Esophagus squamous epithelium (tissue), 5 donors: ENCODE measurements around the gene PARL. TPM values are rescaled to one million over a fixed set of nuclear protein-coding genes. Genes with fewer than 3 reads are reported as not detected.

Source experiments
- DNase-seq: peaks from one replicate; lab custom pipeline; 2025; lab: John Stamatoyannopoulos, UW
- H3K27ac ChIP-seq, 4 donors: fragments of 200-600 bp; sonication (generic); one replicate each; pipeline ENCODE4 v1.5.1; 2016 to 2019; ENCODE audit warnings: mild to moderate bottlenecking in 1 of 4
- H3K27me3 ChIP-seq, 4 donors: fragments of 200-600 bp; sonication (generic); 1 replicate in 3 of 4; 2 replicates in 1 of 4; pipeline versions ENCODE4 v1.5.1 to v1.6.0; 2017 to 2021; ENCODE audit warnings: antibody characterized with exemption in 1 of 4
- H3K36me3 ChIP-seq, 3 donors: fragments of 200-600 bp; sonication (generic); one replicate each; pipeline ENCODE4 v1.5.1; 2016 to 2019
- H3K4me1 ChIP-seq, 3 donors: fragments of 200-600 bp; sonication (generic); one replicate each; pipeline ENCODE4 v1.5.1; 2017 to 2019
- H3K4me3 ChIP-seq, 4 donors: fragments of 200-600 bp; sonication (generic); 1 replicate in 3 of 4; 2 replicates in 1 of 4; pipeline ENCODE4 v1.5.1; 2016 to 2019; ENCODE audit warnings: mild to moderate bottlenecking in 2 of 4, moderate library complexity in 1 of 4
- H3K9me3 ChIP-seq, 3 donors: fragments of 200-600 bp; sonication (generic); one replicate each; pipeline ENCODE4 v1.5.1; 2016 to 2019
- CTCF ChIP-seq, 6 experiments: fragments of 450-650 bp in 4 of 6; fragments of 200-600 bp in 2 of 6; sonication (generic) in 2 of 6; IDR thresholded peaks; one replicate each; pipeline ENCODE4 v1.5.1; 2016 to 2019; ENCODE audit warnings: antibody characterized with exemption in 6 of 6, mild to moderate bottlenecking in 4 of 6, moderate library complexity in 4 of 6
- POLR2A ChIP-seq, 4 donors: fragments of 450-650 bp; IDR thresholded peaks; one replicate each; pipeline ENCODE4 v1.6.1; 2017; ENCODE audit warnings: antibody characterized with exemption in 4 of 4, mild to moderate bottlenecking in 4 of 4, moderate library complexity in 3 of 4
- WGBS, 2 donors: methylation state at CpG; one replicate each; pipeline ENCODE4 v1.1.5; 2018; 5-methylcytosine and 5-hydroxymethylcytosine counted together
- intact Hi-C: fragments of 100-400 bp; cut with DNase I; formaldehyde crosslinking; loops from one replicate; pipeline ENCODE4 v1.15.0; 2022
- total RNA-seq, 4 donors: library from RNA; depleted of rRNA; stranded (reverse); fragments of >200 nt; gene quantifications; one replicate each; pipeline ENCODE4 v1.1.0, GENCODE V29; 2016
- donor health status: DM: yes; HTN: yes; CAD: no.

PARL gene
- total RNA-seq, 4 donors from 2014 or later: 23.3 to 45.0 (median 39.7) TPM

DNA sequence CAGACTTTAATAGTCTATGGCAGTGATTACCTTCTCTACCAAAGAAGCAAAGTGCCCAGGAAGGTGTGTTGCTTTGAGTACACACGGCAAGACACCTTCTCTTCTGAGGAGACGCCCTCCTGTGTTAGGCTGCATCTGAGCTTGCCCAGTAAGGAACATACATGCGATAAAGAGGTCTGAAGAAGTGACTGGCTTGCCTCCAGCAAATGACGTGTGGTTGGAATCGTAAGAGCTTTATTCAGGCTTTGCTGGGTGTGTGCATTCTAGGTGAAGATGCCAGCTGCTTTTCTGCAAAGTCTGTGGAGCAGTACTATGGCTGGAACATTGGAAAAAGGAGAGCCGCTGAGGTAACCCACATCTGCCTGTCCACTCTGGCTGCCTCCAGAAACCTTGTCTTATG is 81.7 kb downstream of the PARL start:
- Histone ChIP-seq H3K27ac (no peak overlapping the region), H3K4me3 (no peak overlapping the region), H3K4me1 (no peaks in the 10 kb centered on the region), H3K27me3 (no peaks in the 10 kb centered on the region), H3K9me3 (no peaks in the 10 kb centered on the region), H3K36me3 (peaks cover 31 to 100% (median 58%) of the 10 kb centered on the region in 3 donors)
- 55 to 81% methylated on average over 3 to 6 of the region's 6 CpGs for WGBS, 2 donors
- intact Hi-C loops: no loop called here
- no peak for DNase-seq
- TF ChIP-seq CTCF (IDR thresholded peaks at IDR 0.05): no peak
- no peak for TF ChIP-seq POLR2A (IDR thresholded peaks at IDR 0.05)

DNA sequence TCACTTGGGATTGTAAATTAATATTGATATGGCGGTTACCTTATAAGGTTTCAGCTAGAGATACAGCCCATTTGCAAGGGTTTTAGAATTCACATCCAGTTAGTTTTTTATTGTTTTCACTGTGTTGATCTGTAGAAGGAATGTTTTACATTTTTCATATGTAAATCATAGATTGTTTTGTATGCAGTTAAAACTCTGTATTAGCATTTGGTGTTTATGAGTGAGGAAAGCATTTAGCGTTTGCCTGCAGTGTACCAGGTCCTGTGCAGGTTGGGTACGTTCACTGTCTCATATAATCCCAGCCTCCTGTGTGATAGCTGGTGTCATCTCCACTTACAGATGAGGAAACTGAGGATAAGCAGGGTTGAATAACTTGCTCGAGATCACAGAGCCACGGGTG is 83.1 kb downstream of the PARL start:
- no peaks in the 10 kb centered on the region for H3K9me3 ChIP-seq
- TF ChIP-seq POLR2A (IDR thresholded peaks at IDR 0.05) (no peak), CTCF (IDR thresholded peaks at IDR 0.05) (no peak)
- H3K27ac ChIP-seq: no peak overlapping the region
- intact Hi-C loops: no loop called here
- no peaks in the 10 kb centered on the region for H3K4me1 ChIP-seq
- no peak overlapping the region for H3K4me3 ChIP-seq
- 81 to 89% methylated on average over 5 of the region's 5 CpGs for WGBS, 2 donors
- peaks cover 17 to 100% (median 53%) of the 10 kb centered on the region in 3 donors for H3K36me3 ChIP-seq
- H3K27me3 ChIP-seq: no peaks in the 10 kb centered on the region
- DNase-seq: no peak

DNA sequence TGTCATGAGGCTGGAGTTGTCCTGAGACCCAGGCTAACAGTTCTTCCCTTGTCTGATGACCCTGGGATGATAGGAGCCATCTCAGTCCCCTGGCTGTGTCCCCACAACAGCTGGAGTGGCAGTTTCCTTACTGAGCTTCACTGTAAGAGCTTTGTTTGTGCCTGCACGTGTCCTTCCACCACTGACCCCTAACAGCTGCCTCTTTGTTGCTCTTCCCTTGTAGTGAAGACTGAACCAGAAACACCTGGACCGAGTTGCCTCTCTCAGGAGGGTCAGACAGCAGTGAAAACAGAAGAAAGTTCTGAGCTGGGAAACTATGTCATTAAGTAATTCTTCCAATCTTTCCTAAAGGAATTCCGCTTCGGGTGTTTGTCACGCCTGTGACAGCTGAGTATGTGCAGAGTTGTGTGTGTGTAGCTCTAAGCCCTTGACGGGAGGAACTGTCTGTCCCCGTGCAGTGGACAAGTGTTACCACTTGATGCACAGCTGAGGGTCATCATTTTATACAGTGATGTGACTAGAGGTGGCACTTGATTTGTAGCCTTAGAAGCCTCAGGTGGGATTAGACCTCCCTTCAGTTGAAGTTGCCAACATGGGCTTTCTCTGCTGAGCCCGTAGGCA is 84.3 kb downstream of the PARL start:
- Histone ChIP-seq H3K36me3 (peaks cover 17 to 100% (median 53%) of the 10 kb centered on the region in 3 donors), H3K4me1 (no peaks in the 10 kb centered on the region), H3K27me3 (no peaks in the 10 kb centered on the region), H3K9me3 (no peaks in the 10 kb centered on the region), H3K4me3 (no peak overlapping the region), H3K27ac (no peak overlapping the region)
- WGBS, 2 donors: 86 to 89% methylated on average over 3 to 5 of the region's 8 CpGs
- no peak for DNase-seq
- intact Hi-C loops: no loop called here
- TF ChIP-seq POLR2A (IDR thresholded peaks at IDR 0.05): no peak
- TF ChIP-seq CTCF (IDR thresholded peaks at IDR 0.05): no peak

DNA sequence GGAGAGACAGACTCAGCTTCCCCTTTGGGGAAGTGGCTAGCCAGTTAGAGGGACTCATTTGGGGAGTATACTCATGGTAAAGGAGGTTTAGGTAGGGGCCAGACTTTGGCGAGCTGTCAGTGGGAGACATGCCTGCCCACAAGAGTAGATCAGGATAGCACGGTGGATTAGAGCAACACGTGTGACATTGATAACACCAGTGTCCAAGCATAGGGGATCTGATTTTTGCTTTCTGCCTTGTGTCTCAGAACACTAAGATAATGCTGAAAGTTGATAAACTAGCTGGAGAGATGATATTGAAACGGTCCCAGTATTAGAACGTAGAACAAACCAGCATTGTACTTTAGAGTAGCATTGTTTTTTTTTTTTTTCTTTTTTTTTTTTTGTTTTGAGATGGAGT is 85.2 kb downstream of the PARL start:
- Histone ChIP-seq H3K27me3 (no peaks in the 10 kb centered on the region), H3K4me3 (no peak overlapping the region), H3K36me3 (peaks cover 16 to 100% (median 45%) of the 10 kb centered on the region in 3 donors), H3K9me3 (no peaks in the 10 kb centered on the region), H3K4me1 (no peaks in the 10 kb centered on the region), H3K27ac (no peak overlapping the region)
- TF ChIP-seq POLR2A (IDR thresholded peaks at IDR 0.05) (no peak), CTCF (IDR thresholded peaks at IDR 0.05) (no peak)
- intact Hi-C loops: no loop called here
- WGBS, 2 donors: 82 to 93% methylated on average over 5 of the region's 5 CpGs
- DNase-seq: no peak

DNA sequence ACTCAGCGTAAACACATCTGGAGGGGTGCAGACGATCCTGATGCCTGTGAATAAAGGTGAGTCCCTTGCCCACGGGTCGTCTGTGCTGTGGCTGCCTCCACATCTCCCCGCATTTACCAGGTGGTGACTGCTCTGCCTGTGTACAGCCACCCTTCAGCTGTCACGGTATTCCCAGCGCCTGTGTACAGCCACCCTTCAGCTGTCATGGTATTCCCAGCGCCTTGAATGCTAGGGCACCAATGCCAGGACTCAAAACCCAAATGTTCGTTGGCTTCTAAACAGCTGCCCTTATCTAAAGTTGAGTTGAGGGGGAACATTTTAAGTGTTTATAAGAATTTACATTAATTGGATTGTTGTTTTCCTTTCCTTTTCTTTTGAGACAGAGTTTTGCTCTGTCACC is 86.7 kb downstream of the PARL start:
- Histone ChIP-seq H3K36me3 (peaks cover 10 to 99% (median 33%) of the 10 kb centered on the region in 3 donors), H3K4me3 (no peak overlapping the region), H3K4me1 (no peaks in the 10 kb centered on the region), H3K9me3 (no peaks in the 10 kb centered on the region), H3K27me3 (no peaks in the 10 kb centered on the region), H3K27ac (no peak overlapping the region)
- DNase-seq: no peak
- TF ChIP-seq POLR2A (IDR thresholded peaks at IDR 0.05): no peak
- no peak for TF ChIP-seq CTCF (IDR thresholded peaks at IDR 0.05)
- intact Hi-C loops: no loop called here
- 76 to 91% methylated on average over 4 to 6 of the region's 9 CpGs for WGBS, 2 donors
